Esophagus muscularis mucosa (tissue), 4 donors: ENCODE results near the gene ARHGEF37. TPM values are rescaled to one million over a fixed set of nuclear protein-coding genes. Genes with fewer than 3 reads are reported as not detected.

Experiments
- DNase-seq: peaks from one replicate; pipeline ENCODE4 v3.0.0-alpha.2; 2017; ENCODE audit errors: extremely low spot score
- H3K27ac ChIP-seq, 4 donors: fragments of 200-600 bp; sonication (generic); replicated peaks in 1 of 4; 1 replicate in 3 of 4; 2 replicates in 1 of 4; pipeline ENCODE4 v1.5.1; 2016 to 2019; ENCODE audit warnings: mild to moderate bottlenecking in 1 of 4
- H3K27me3 ChIP-seq, 4 donors: fragments of 200-600 bp; sonication (generic); one replicate each; pipeline versions ENCODE4 v1.5.1 to v1.6.0; 2016 to 2019
- H3K36me3 ChIP-seq, 4 donors: fragments of 200-600 bp; sonication (generic); one replicate each; pipeline ENCODE4 v1.5.1; 2016 to 2019
- H3K4me1 ChIP-seq, 4 donors: fragments of 200-600 bp; sonication (generic); one replicate each; pipeline ENCODE4 v1.5.1; 2016 to 2019
- H3K4me3 ChIP-seq, 4 donors: fragments of 200-600 bp; sonication (generic); 1 replicate in 2 of 4; 2 replicates in 2 of 4; pipeline ENCODE4 v1.5.1; 2016 to 2019; ENCODE audit warnings: mild to moderate bottlenecking in 4 of 4, moderate library complexity in 1 of 4
- H3K9me3 ChIP-seq, 4 donors: fragments of 200-600 bp; sonication (generic); 1 replicate in 3 of 4; 2 replicates in 1 of 4; pipeline ENCODE4 v1.5.1; 2016 to 2019
- CTCF ChIP-seq, 3 experiments: fragments of 200-600 bp in 2 of 3; fragments of 450-650 bp in 1 of 3; sonication (generic) in 2 of 3; IDR thresholded peaks; one replicate each; pipeline ENCODE4 v1.5.1; 2017 to 2019; ENCODE audit warnings: antibody characterized with exemption in 3 of 3, mild to moderate bottlenecking in 2 of 3, moderate library complexity in 1 of 3
- EP300 ChIP-seq: sonication (generic); formaldehyde crosslinking; IDR thresholded peaks from one replicate; pipeline ENCODE4 v1.6.1; 2017; ENCODE audit warnings: antibody characterized with exemption
- POLR2A ChIP-seq: fragments of 450-650 bp; IDR thresholded peaks from one replicate; pipeline ENCODE4 v1.6.1; 2017; ENCODE audit warnings: antibody characterized with exemption, moderate library complexity, mild to moderate bottlenecking, low read depth
- POLR2AphosphoS5 ChIP-seq, 2 donors: sonication (generic); formaldehyde crosslinking; IDR thresholded peaks; one replicate each; pipeline ENCODE4 v1.6.1; 2017; ENCODE audit warnings: antibody characterized with exemption in 2 of 2
- WGBS: methylation state at CpG from one replicate; pipeline ENCODE4 v1.1.5; 2018; 5-methylcytosine and 5-hydroxymethylcytosine counted together
- intact Hi-C: fragments of 100-400 bp; cut with DNase I; formaldehyde crosslinking; loops from one replicate; pipeline ENCODE4 v1.15.1; 2023
- total RNA-seq, 4 donors: library from RNA; depleted of rRNA; stranded (reverse); fragments of >200 nt; gene quantifications; one replicate each; pipeline versions ENCODE4 v1.1.0 to v1.2.1, GENCODE V29; 2016

The ARHGEF37 gene
- total RNA-seq, 4 donors from 2014 or later: 11.9 to 22.0 (median 19.5) TPM

- H3K27ac ChIP-seq: peak overlapping the region; percentile 24 to 61 (median 40)
- WGBS: 43% methylated on average over 6 of the region's 6 CpGs
- no peak for DNase-seq
- peaks cover 18 to 68% (median 37%) of the 10 kb centered on the region in 4 donors for H3K36me3 ChIP-seq
- no peak overlapping the region for H3K4me3 ChIP-seq
- peaks cover 81 to 99% (median 95%) of the 10 kb centered on the region in 4 donors for H3K4me1 ChIP-seq
- intact Hi-C loops: loop anchor here (5.0 kb wide), 1 partner anchor 35 kb away; no protein-coding TSS in a partner anchor
- TF ChIP-seq POLR2AphosphoS5 (IDR thresholded peaks at IDR 0.05) (peak in 1 of 2 donors; percentile 12), POLR2A (no peak)
- H3K9me3 ChIP-seq: no peaks in the 10 kb centered on the region
- no peaks in the 10 kb centered on the region for H3K27me3 ChIP-seq
Observed at GRCh38 chr5:149541893-149542292, 39.4 kb upstream of the ARHGEF37 start.

- intact Hi-C loops: loop anchor here (5.0 kb wide), 1 partner anchor 36 kb away; no protein-coding TSS in a partner anchor
- Histone ChIP-seq H3K27me3 (no peaks in the 10 kb centered on the region), H3K9me3 (no peaks in the 10 kb centered on the region), H3K4me1 (peaks cover 88 to 100% (median 98%) of the 10 kb centered on the region in 4 donors), H3K36me3 (peaks cover 12 to 72% (median 31%) of the 10 kb centered on the region in 4 donors), H3K4me3 (peak overlapping the region in 3 of 4 donors; percentile 22 to 32 (median 32)), H3K27ac (peak overlapping the region; percentile 69 to 99 (median 86))
- WGBS: 46% methylated on average over 8 of the region's 8 CpGs
- DNase-seq: no peak
- TF ChIP-seq POLR2AphosphoS5 (IDR thresholded peaks at IDR 0.05) (no peak), POLR2A (no peak), CTCF (IDR thresholded peaks at IDR 0.05) (no peak), EP300 (no peak)
Observed at GRCh38 chr5:149543361-149544027, 37.8 kb upstream of the ARHGEF37 start.

GRCh38 chr5:149544028-149544420 lies 37.3 kb upstream of the ARHGEF37 start:
- Histone ChIP-seq H3K4me1 (peaks cover 90 to 100% (median 97%) of the 10 kb centered on the region in 4 donors), H3K27me3 (no peaks in the 10 kb centered on the region), H3K27ac (peak overlapping the region; percentile 69 to 99 (median 86)), H3K4me3 (peak overlapping the region in 3 of 4 donors; percentile 22 to 32 (median 32)), H3K9me3 (no peaks in the 10 kb centered on the region), H3K36me3 (peaks cover 9 to 70% (median 30%) of the 10 kb centered on the region in 4 donors)
- TF ChIP-seq POLR2AphosphoS5 (IDR thresholded peaks at IDR 0.05): no peak
- no peak for TF ChIP-seq EP300
- TF ChIP-seq CTCF (IDR thresholded peaks at IDR 0.05): no peak
- TF ChIP-seq POLR2A: no peak
- intact Hi-C loops: loop anchor here (5.0 kb wide), 1 partner anchor 37 kb away; no protein-coding TSS in a partner anchor
- WGBS: 60% methylated on average over 3 of the region's 3 CpGs
- DNase-seq: no peak

- Histone ChIP-seq H3K4me3 (peak overlapping the region in 1 of 4 donors; percentile 1), H3K4me1 (peaks cover 79 to 88% (median 85%) of the 10 kb centered on the region in 4 donors), H3K36me3 (peaks cover 9 to 65% (median 32%) of the 10 kb centered on the region in 4 donors), H3K27ac (peak overlapping the region; percentile 8 to 99 (median 86)), H3K9me3 (no peaks in the 10 kb centered on the region), H3K27me3 (no peaks in the 10 kb centered on the region)
- intact Hi-C loops: loop anchor here (5.0 kb wide), 1 partner anchor 48 kb away; no protein-coding TSS in a partner anchor
- 81% methylated on average over 6 of the region's 6 CpGs for WGBS
- TF ChIP-seq POLR2A: no peak
- TF ChIP-seq POLR2AphosphoS5 (IDR thresholded peaks at IDR 0.05): no peak
- no peak for TF ChIP-seq CTCF (IDR thresholded peaks at IDR 0.05)
- TF ChIP-seq EP300: no peak
- DNase-seq: no peak
Observed at GRCh38 chr5:149545327-149545726, 36.0 kb upstream of the ARHGEF37 start.

GRCh38 chr5:149546974-149547373 lies 34.3 kb upstream of the ARHGEF37 start:
- Histone ChIP-seq H3K27me3 (no peaks in the 10 kb centered on the region), H3K4me1 (peaks cover 65 to 75% (median 72%) of the 10 kb centered on the region in 4 donors), H3K4me3 (peak overlapping the region; percentile 3 to 95 (median 90)), H3K36me3 (peaks cover 9 to 55% (median 28%) of the 10 kb centered on the region in 4 donors), H3K9me3 (no peaks in the 10 kb centered on the region), H3K27ac (peak overlapping the region; percentile 99)
- intact Hi-C loops: loop anchor here (5.0 kb wide), 1 partner anchor 50 kb away; no protein-coding TSS in a partner anchor
- DNase-seq: no peak
- TF ChIP-seq POLR2AphosphoS5 (IDR thresholded peaks at IDR 0.05) (peak in 1 of 2 donors; percentile 7), POLR2A (no peak), EP300 (no peak), CTCF (IDR thresholded peaks at IDR 0.05) (no peak)
